Adipose tissue (tissue), 3 donors: ENCODE data around the gene ARHGAP45. TPM values are rescaled to one million over a fixed set of nuclear protein-coding genes. Genes with fewer than 3 reads are reported as not detected.

Experiments
- H3K27ac ChIP-seq: one replicate; pipeline ENCODE4 v1.5.1; 2013; ENCODE audit warnings: low read depth, low read length
- WGBS, 3 donors: extraction: QIAGEN DNeasy Blood & Tissue Kit; methylation state at CpG; one replicate each; pipeline ENCODE4 v1.1.7; 2013; 5-methylcytosine and 5-hydroxymethylcytosine counted together
- polyA plus RNA-seq, 3 donors: library from polyadenylated mRNA; stranded (reverse); fragments of 200-250 nt; gene quantifications; one replicate each; pipeline ENCODE4 v1.2.3, GENCODE V29; 2013
- donor health status: healthy with polysubstance abuse.
- donor health status: Bipolar disorder and iron deficiency.
- donor health status: healthy.

The ARHGAP45 gene
- polyA plus RNA-seq, 3 donors = 10.1 to 22.3 (median 14.7) TPM

- no peak overlapping the region for H3K27ac ChIP-seq
- 89 to 92% (median 90%) methylated on average over 26 to 29 of the region's 29 CpGs for WGBS, 3 donors
Observed at GRCh38 chr19:1035998-1036621, 30.9 kb upstream of the ARHGAP45 start.

GRCh38 chr19:1037621-1038064 is 29.3 kb upstream of the ARHGAP45 start:
- 55 to 76% (median 66%) methylated on average over 22 of the region's 22 CpGs for WGBS, 3 donors

DNA sequence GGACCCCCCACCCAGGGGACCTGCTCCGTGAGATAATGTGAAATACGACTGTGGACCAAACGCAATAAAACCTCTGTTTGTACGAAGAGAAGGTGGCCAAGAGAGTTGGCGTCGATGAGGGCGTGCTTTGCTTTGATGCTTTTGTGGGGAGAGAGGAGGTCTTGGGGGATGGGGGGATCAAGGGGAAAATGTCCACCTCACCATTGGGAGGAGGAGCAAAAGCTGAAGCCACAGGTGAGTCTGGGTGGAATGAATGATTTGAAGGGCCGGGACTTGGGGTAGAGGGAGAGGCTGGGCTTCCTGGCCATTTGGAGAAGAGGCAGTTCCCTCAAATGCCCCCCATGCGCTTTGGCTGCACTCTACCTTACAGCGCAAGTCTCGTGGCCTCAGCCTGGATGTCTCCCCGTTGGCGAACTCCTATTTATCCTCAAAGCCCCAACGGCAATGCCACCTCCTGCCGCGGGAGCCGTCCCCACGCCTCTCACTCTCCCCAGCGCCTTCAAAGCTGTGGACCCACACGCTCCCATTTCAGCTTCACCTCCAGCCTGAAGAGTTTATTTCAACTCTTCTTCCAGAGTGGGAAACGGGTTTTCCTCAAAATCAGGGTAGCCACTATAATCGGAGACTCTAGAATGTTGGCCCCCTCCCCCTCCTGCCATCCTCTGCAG is 27.9 kb upstream of the ARHGAP45 start:
- H3K27ac ChIP-seq = no peak overlapping the region
- WGBS, 3 donors = 68 to 70% (median 68%) methylated on average over 22 of the region's 22 CpGs

More at GRCh38 chr19:1037621-1038064, 29.3 kb upstream of the ARHGAP45 start:
- H3K27ac ChIP-seq = no peak overlapping the region

GRCh38 chr19:1039646-1040475 is 27.1 kb upstream of the ARHGAP45 start, which contains the start of gene ABCA7:
Gene ABCA7 (plus strand): TSS chr19:1040107. CDS start chr19:1041362, 1,255 bp downstream.
- 2% methylated on average over 56 of the region's 56 CpGs for WGBS, 3 donors
- H3K27ac ChIP-seq = no peak within 1 kb of the TSS

DNA sequence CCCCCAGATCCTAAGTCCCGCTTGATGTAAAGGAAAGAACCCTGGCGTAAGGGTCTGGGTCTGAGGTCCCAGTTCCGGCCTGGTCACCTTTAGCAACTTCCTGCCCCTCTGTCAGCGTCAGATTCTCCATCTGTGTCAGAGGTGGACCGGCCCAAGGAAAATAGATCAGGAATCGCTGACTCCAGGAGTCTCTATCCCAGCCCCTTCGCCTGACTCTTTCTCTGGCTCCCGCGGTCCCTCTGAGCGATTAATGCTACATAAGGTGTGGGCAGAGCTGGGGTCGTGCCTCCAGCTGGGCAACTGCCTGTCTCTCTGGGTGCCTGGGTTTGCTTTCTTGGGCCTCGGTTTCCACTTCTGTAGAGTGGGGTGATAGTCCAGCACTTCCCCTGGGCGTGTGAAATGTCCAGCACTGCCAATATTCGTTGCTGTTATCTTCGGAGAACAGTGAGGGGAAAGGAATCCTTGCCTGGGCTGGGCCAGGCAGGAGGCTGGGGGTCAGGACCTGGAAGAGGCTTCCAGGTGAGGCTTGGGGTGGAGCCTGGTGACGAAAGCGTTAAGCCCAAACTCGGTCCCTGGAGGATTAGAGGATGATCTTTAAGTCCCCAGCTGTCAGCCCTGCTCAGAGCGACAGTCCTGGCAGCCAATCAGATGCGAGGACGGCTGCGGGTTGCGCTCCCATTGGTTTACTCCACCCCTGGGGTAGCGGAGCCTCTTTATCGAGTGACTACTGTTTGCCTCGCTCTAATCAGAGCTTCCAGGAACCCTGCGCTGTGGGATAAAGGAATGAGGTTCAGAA is 26.3 kb upstream of the ARHGAP45 start:
- H3K27ac ChIP-seq = no peak overlapping the region
- 2 to 3% (median 2%) methylated on average over 27 of the region's 27 CpGs for WGBS, 3 donors

GRCh38 chr19:1041272-1041834 is 25.6 kb upstream of the ARHGAP45 start:
- WGBS, 3 donors = 27 to 43% (median 31%) methylated on average over 26 of the region's 26 CpGs
- H3K27ac ChIP-seq = no peak overlapping the region

- 63 to 67% (median 66%) methylated on average over 37 to 43 of the region's 43 CpGs for WGBS, 3 donors
Observed at GRCh38 chr19:1041835-1042685, 24.9 kb upstream of the ARHGAP45 start.

DNA sequence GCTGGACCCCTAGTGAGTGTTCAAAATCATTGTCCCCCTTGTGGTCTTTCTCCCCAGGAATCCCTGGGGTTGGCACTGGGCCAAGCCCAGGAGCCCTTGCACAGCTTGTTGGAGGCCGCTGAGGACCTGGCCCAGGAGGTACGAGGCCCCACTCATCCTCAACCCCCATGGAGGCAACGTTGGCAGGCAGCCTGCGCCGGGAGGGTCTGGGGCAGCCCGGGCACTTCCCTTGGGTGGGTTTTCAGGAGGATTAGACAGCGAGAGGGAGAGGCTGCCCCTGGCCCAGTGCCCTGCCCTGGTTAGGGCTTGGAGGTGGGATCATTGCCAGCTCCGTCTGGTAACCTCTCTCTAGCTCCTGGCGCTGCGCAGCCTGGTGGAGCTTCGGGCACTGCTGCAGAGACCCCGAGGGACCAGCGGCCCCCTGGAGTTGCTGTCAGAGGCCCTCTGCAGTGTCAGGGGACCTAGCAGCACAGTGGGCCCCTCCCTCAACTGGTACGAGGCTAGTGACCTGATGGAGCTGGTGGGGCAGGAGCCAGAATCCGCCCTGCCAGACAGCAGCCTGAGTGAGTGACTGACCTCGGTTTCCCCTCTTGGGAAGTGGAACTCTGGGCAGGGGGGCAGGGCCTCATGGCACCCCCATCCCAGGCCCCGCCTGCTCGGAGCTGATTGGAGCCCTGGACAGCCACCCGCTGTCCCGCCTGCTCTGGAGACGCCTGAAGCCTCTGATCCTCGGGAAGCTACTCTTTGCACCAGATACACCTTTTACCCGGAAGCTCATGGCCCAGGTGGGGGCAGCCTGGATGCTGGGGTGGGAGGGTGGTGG is 24.1 kb upstream of the ARHGAP45 start:
- no peak overlapping the region for H3K27ac ChIP-seq
- WGBS, 3 donors = 60 to 81% (median 67%) methylated on average over 23 of the region's 23 CpGs

More at GRCh38 chr19:1041835-1042685, 24.9 kb upstream of the ARHGAP45 start:
- H3K27ac ChIP-seq = no peak overlapping the region

DNA sequence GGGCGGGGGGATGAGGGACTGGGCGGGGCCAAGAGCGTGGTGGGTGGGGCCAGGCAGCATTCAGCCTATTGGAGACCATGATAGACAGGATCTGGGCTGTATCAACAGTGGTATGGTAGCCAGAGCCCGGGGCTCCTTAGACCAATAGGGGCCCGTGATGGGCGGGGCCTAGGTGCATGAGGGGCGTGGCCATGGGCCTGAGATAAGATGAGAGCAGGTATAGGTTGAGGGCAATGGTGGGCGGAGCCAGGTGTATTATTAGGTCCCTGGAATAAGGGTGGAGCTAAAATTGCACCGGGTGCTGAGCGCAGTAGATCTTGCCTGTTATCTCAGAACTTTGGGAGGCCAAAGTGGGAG is 21.7 kb upstream of the ARHGAP45 start:
- H3K27ac ChIP-seq = no peak overlapping the region
- WGBS, 3 donors = 66 to 83% (median 69%) methylated on average over 10 of the region's 10 CpGs

- H3K27ac ChIP-seq = no peak overlapping the region
- 89 to 92% (median 90%) methylated on average over 29 to 33 of the region's 33 CpGs for WGBS, 3 donors
Observed at GRCh38 chr19:1046117-1046626, 20.8 kb upstream of the ARHGAP45 start.

DNA sequence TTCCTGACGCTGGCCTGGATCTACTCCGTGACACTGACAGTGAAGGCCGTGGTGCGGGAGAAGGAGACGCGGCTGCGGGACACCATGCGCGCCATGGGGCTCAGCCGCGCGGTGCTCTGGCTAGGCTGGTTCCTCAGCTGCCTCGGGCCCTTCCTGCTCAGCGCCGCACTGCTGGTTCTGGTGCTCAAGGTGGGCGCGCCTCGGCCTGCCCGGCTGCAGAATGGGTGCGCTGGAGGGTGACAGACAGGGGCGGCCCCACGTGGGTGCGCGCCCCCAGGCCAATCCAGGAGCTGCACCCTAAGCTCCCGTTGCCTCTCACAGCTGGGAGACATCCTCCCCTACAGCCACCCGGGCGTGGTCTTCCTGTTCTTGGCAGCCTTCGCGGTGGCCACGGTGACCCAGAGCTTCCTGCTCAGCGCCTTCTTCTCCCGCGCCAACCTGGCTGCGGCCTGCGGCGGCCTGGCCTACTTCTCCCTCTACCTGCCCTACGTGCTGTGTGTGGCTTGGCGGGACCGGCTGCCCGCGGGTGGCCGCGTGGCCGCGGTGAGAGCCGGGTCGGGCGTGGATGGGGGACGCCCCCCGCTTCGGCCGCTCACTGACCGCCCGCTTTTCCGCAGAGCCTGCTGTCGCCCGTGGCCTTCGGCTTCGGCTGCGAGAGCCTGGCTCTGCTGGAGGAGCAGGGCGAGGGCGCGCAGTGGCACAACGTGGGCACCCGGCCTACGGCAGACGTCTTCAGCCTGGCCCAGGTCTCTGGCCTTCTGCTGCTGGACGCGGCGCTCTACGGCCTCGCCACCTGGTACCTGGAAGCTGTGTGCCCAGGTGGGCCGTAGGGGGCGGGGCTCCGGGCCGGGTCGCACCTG is 19.9 kb upstream of the ARHGAP45 start:
- WGBS, 3 donors = 87 to 94% (median 88%) methylated on average over 67 to 77 of the region's 77 CpGs

GRCh38 chr19:1047696-1048147 is 19.2 kb upstream of the ARHGAP45 start:
- WGBS, 3 donors = 85 to 91% (median 86%) methylated on average over 20 of the region's 20 CpGs
- H3K27ac ChIP-seq = no peak overlapping the region

More for the DNA sequence above, 19.9 kb upstream of the ARHGAP45 start:
- H3K27ac ChIP-seq = no peak overlapping the region

GRCh38 chr19:1049106-1049505 is 17.9 kb upstream of the ARHGAP45 start:
- no peak overlapping the region for H3K27ac ChIP-seq
- 90 to 98% (median 94%) methylated on average over 15 to 17 of the region's 17 CpGs for WGBS, 3 donors

GRCh38 chr19:1049800-1050199 is 17.2 kb upstream of the ARHGAP45 start:
- WGBS, 3 donors = 57 to 84% (median 62%) methylated on average over 7 to 11 of the region's 11 CpGs
- H3K27ac ChIP-seq = no peak overlapping the region
